ENCODE results near the gene INO80C.

INO80C gene

DNA sequence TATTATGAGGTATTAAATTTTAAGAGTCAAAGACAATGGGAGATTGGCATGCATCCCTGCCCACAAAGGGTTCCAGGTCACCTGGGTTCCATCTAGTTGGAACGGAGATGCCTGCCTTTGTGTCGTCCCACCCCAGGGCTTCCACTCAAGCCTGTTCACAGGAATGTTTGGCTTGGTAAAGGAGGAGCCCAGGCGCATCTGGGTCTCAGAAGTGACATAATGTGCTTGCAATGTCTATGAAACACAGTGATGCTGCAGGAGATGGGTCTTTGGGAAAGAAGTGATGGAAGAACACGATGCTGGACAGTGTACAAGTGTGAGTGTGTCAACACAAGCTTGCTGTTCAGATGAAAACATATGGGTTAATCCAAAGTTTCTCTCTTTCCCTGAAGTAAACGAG lies 71.0 kb downstream of the INO80C start:
- DNase-seq (ENCODE audit: low spot score), result no peak

DNA sequence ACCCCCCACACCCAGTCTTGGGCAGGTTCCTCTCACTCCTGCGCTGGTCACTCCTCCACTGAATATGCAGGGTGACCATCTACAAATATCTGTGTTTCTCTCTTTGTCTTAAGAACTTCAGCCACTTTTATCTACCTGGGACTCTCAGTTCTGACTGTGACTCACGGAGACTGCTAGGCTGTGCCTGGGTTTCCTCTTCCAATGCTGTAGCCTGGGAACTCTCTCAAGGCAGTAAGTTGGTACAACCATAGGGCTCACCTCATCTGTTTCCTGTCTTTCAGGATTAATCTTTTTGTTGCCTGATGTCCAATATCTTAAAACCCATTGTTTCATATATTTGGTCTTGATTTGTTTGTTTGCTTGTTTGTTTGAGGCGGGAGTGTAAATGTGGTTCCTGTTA lies 73.4 kb downstream of the INO80C start:
- DNase-seq (ENCODE audit: low spot score), result no peak

DNA sequence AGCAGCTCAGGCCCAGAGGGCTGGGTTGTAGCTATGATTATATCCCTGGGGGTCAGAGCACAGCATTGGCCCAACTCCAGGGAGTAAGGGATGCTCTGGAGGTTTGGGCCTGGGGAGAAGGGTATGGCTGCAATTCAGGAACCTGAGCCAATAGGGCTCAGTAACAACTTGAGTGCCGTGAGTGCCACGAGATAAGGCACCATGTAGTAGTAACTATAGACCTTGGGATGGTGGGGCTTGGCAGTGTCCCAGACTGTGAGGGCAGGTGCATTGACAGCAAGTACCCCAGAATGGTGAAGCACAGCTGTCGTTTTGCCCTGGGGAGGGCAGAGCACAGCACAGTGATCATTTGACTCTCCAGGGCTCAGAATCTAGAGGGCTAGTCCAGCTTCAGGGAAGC lies 75.5 kb downstream of the INO80C start:
- DNase-seq (ENCODE audit: low spot score), result no peak

DNA sequence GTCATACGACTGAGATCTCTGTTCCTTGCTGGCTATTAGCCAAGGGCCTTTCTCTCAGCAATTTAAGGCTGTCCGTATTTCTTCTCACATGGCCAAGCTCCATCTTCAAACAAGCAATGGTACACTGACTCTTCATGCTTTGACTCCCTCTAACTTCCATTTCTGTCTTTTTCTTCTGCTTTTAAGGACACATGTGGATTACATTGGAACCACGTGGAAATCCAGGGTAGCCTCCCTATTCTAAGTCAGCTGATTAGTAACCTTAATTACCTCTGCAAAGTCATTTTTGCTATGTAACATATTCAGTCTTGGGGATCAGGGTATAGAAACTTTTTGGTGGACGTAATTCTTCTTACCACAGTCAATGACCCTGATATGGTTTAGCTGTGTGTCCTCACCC lies 79.2 kb downstream of the INO80C start:
- no peak for DNase-seq (ENCODE audit: low spot score)

Data from hematopoietic multipotent progenitor cell treated with erythropoietin and hydrocortisone succinate and interleukin-3 and kit ligand, for 15 days (in vitro differentiated cells).